Kidney (tissue), 14 donors: ENCODE results near the gene CCDC152. TPM values are rescaled to one million over a fixed set of nuclear protein-coding genes. Genes with fewer than 3 reads are reported as not detected.

Experiments used
- DNase-seq, 5 donors: peaks; one replicate each; pipeline ENCODE4 v3.0.0-alpha.2; 2013 to 2020
- FAIRE-seq: peaks from 2 replicates; lab custom pipeline; 2012; peaks lifted over from hg19 to GRCh38; lab: Jason Lieb, UNC
- H3K27ac ChIP-seq, 2 donors: one replicate each; pipeline ENCODE4 v1.7.0; 2013; ENCODE audit warnings: low read depth in 2 of 2, low read length in 2 of 2, inconsistent platforms in 1 of 2
- H3K27me3 ChIP-seq: one replicate; pipeline ENCODE4 v1.7.1; 2013; ENCODE audit warnings: low read length, inconsistent platforms; ENCODE audit not compliant: control insufficient read depth, insufficient read depth
- H3K36me3 ChIP-seq, 3 donors: one replicate each; pipeline versions ENCODE4 v1.7.0 to v1.7.1; 2013; ENCODE audit warnings: low read length in 3 of 3, control low read depth in 1 of 3, inconsistent platforms in 1 of 3; ENCODE audit not compliant: insufficient read depth in 3 of 3, control insufficient read depth in 2 of 3
- H3K4me1 ChIP-seq, 3 donors: one replicate each; pipeline versions ENCODE4 v1.7.0 to v1.7.1; 2013; ENCODE audit warnings: low read length in 3 of 3, inconsistent platforms in 1 of 3, low read depth in 1 of 3; ENCODE audit not compliant: control insufficient read depth in 2 of 3, insufficient read depth in 2 of 3
- H3K4me3 ChIP-seq, 3 donors: one replicate each; pipeline versions ENCODE4 v1.7.0 to v1.8.1; 2013; ENCODE audit warnings: low read length in 3 of 3, control low read depth in 1 of 3, inconsistent platforms in 1 of 3
- H3K9ac ChIP-seq, 3 donors: one replicate each; pipeline versions ENCODE4 v1.7.0 to v1.7.1; 2013; ENCODE audit warnings: low read length in 3 of 3, control low read depth in 1 of 3, inconsistent platforms in 1 of 3
- H3K9me3 ChIP-seq, 3 donors: one replicate each; pipeline versions ENCODE4 v1.7.0 to v1.7.1; 2013; ENCODE audit warnings: low read length in 3 of 3, control low read depth in 1 of 3, inconsistent platforms in 1 of 3; ENCODE audit not compliant: control insufficient read depth in 2 of 3, insufficient read depth in 1 of 3
- CTCF ChIP-seq: IDR thresholded peaks from 3 replicates; pipeline ENCODE4 v1.5.1; 2012; ENCODE audit warnings: mild to moderate bottlenecking, moderate library complexity, borderline replicate concordance; ENCODE audit not compliant: insufficient read depth; ENCODE audit errors: extremely low read depth
- intact Hi-C: fragments of 100-400 bp; cut with DNase I; formaldehyde crosslinking; loops from one replicate; pipeline ENCODE4 v1.11.1; 2022
- polyA plus RNA-seq: library from polyadenylated mRNA; stranded (reverse); fragments of 350-450 nt; fragmentation: Illumina TruSeq; extraction: RNeasy Lipid Tissue Mini Kit (QIAGEN cat#74804); gene quantifications from one replicate; pipeline ENCODE4 v1.2.3, GENCODE V29; 2014; ENCODE audit warnings: low read depth, low replicate concordance; ENCODE audit not compliant: insufficient read depth
- total RNA-seq: library from RNA; stranded (reverse); fragmentation: NEBNext Ultra II Directional; extraction: Animal tissue kit (Norgen Biotek cat#: 25700); gene quantifications from one replicate; pipeline ENCODE4 v1.2.1, GENCODE V29; 2021
- donor health status: control.
- donor health status: control.
- donor health status: control.
- donor health status: control.
- donor health status: control.
- donor health status: DM: yes; HTN: yes; CAD: no.
- donor health status: Normal renal cell carcinoma (clear cell type).

CCDC152 gene
- total and polyA plus RNA-seq, 2 donors from 2014 or later, result 0.15 to 1.1 TPM

- Histone ChIP-seq H3K36me3 (no peaks in the 10 kb centered on the region), H3K9ac (no peak overlapping the region), H3K27me3 (no peaks in the 10 kb centered on the region), H3K9me3 (peaks cover 0 to 3% (median 0%) of the 10 kb centered on the region in 3 donors), H3K27ac (no peak overlapping the region), H3K4me1 (no peaks in the 10 kb centered on the region), H3K4me3 (no peak overlapping the region)
- FAIRE-seq, result no peak
- intact Hi-C loops, result no loop called here
- TF ChIP-seq CTCF, result no peak
- DNase-seq, result no peak
Observed at GRCh38 chr5:42740920-42741319, 15.7 kb upstream of the CCDC152 start.

- Histone ChIP-seq H3K9me3 (peaks cover 0 to 3% (median 0%) of the 10 kb centered on the region in 3 donors), H3K4me1 (no peaks in the 10 kb centered on the region), H3K27ac (no peak overlapping the region), H3K36me3 (no peaks in the 10 kb centered on the region), H3K9ac (no peak overlapping the region), H3K4me3 (no peak overlapping the region), H3K27me3 (no peaks in the 10 kb centered on the region)
- FAIRE-seq (no peak), DNase-seq (no peak)
- intact Hi-C loops, result no loop called here
- peak; percentile 14 for TF ChIP-seq CTCF
Observed at GRCh38 chr5:42745426-42745825, 11.2 kb upstream of the CCDC152 start.

- no peak overlapping the region for H3K9ac ChIP-seq
- DNase-seq, result no peak
- no peak for TF ChIP-seq CTCF
- FAIRE-seq, result no peak
- intact Hi-C loops, result no loop called here
- peaks cover 0 to 3% (median 0%) of the 10 kb centered on the region in 3 donors for H3K9me3 ChIP-seq
- H3K27me3 ChIP-seq, result no peaks in the 10 kb centered on the region
- H3K4me3 ChIP-seq, result no peak overlapping the region
- H3K27ac ChIP-seq, result no peak overlapping the region
- no peaks in the 10 kb centered on the region for H3K4me1 ChIP-seq
- no peaks in the 10 kb centered on the region for H3K36me3 ChIP-seq
Observed at GRCh38 chr5:42745856-42746255, 10.8 kb upstream of the CCDC152 start.

GRCh38 chr5:42749020-42749419 is 7.6 kb upstream of the CCDC152 start:
- Histone ChIP-seq H3K4me1 (no peaks in the 10 kb centered on the region), H3K27ac (no peak overlapping the region), H3K9me3 (no peaks in the 10 kb centered on the region), H3K9ac (no peak overlapping the region), H3K4me3 (no peak overlapping the region), H3K36me3 (no peaks in the 10 kb centered on the region), H3K27me3 (no peaks in the 10 kb centered on the region)
- DNase-seq (no peak), FAIRE-seq (no peak)
- no peak for TF ChIP-seq CTCF
- intact Hi-C loops, result no loop called here
